H9 (cell line): ENCODE measurements around the gene PODNL1. TPM values are rescaled to one million over a fixed set of nuclear protein-coding genes. Genes with fewer than 3 reads are reported as not detected.

Source experiments
- DNase-seq: peaks from one replicate; pipeline ENCODE4 v3.0.0-alpha.2; 2017
- H2AFZ ChIP-seq: one replicate; pipeline ENCODE4 v1.6.1; 2013; ENCODE audit warnings: mild to moderate bottlenecking, low read length, control low read depth, moderate library complexity
- H2AK5ac ChIP-seq: 2 replicates; pipeline ENCODE4 v1.6.1; 2013; ENCODE audit warnings: low read length, control low read depth, mixed read lengths; ENCODE audit not compliant: insufficient read length
- H2BK120ac ChIP-seq: one replicate; pipeline ENCODE4 v1.6.1; 2013; ENCODE audit warnings: low read depth, mild to moderate bottlenecking, low read length, control low read depth, inconsistent platforms; ENCODE audit not compliant: poor library complexity, severe bottlenecking
- H2BK12ac ChIP-seq: 2 replicates; pipeline ENCODE4 v1.6.1; 2013; ENCODE audit warnings: low read length, control low read depth, mixed read lengths, low read depth; ENCODE audit not compliant: insufficient read length
- H2BK15ac ChIP-seq: 2 replicates; pipeline ENCODE4 v1.6.1; 2013; ENCODE audit warnings: low read depth, low read length, control low read depth
- H2BK20ac ChIP-seq: one replicate; pipeline ENCODE4 v1.6.1; 2013; ENCODE audit warnings: low read depth, mild to moderate bottlenecking, low read length, control low read depth, inconsistent platforms; ENCODE audit not compliant: poor library complexity, severe bottlenecking
- H2BK5ac ChIP-seq: 2 replicates; pipeline ENCODE4 v1.6.1; 2013; ENCODE audit warnings: low read length, control low read depth, mixed read lengths; ENCODE audit not compliant: insufficient read length
- H3K14ac ChIP-seq: 2 replicates; pipeline ENCODE4 v1.6.1; 2013; ENCODE audit warnings: low read length, control low read depth; ENCODE audit not compliant: insufficient read depth
- H3K18ac ChIP-seq: 2 replicates; pipeline ENCODE4 v1.6.1; 2013; ENCODE audit warnings: low read depth, mild to moderate bottlenecking, mixed read lengths, low read length, control low read depth; ENCODE audit not compliant: insufficient read length
- H3K23ac ChIP-seq: 2 replicates; pipeline ENCODE4 v1.6.1; 2013; ENCODE audit warnings: low read length, control low read depth, mixed read lengths, low read depth; ENCODE audit not compliant: insufficient read length
- H3K23me2 ChIP-seq: 2 replicates; pipeline ENCODE4 v1.6.1; 2013; ENCODE audit warnings: low read depth, mild to moderate bottlenecking, mixed read lengths, low read length, control low read depth; ENCODE audit not compliant: insufficient read length, poor library complexity, severe bottlenecking
- H3K27ac ChIP-seq: 2 replicates; pipeline ENCODE4 v1.5.1; 2013; ENCODE audit warnings: low read length, control low read depth, mixed read lengths, low read depth; ENCODE audit not compliant: insufficient read length
- H3K27me3 ChIP-seq: 2 replicates; pipeline ENCODE4 v1.6.1; 2013; ENCODE audit warnings: low read length, control low read depth, inconsistent platforms; ENCODE audit not compliant: insufficient read depth
- H3K4ac ChIP-seq: 2 replicates; pipeline ENCODE4 v1.6.1; 2013; ENCODE audit warnings: low read depth, mild to moderate bottlenecking, control low read depth, inconsistent platforms, low read length, moderate library complexity
- H3K4me1 ChIP-seq: 2 replicates; pipeline ENCODE4 v1.6.1; 2013; ENCODE audit warnings: low read length, control low read depth, inconsistent platforms; ENCODE audit not compliant: insufficient read depth
- H3K4me2 ChIP-seq: 2 replicates; pipeline ENCODE4 v1.6.1; 2013; ENCODE audit warnings: low read length, control low read depth, mixed read lengths; ENCODE audit not compliant: insufficient read length, insufficient read depth
- H3K56ac ChIP-seq: 2 replicates; pipeline ENCODE4 v1.6.1; 2013; ENCODE audit warnings: low read depth, mild to moderate bottlenecking, mixed read lengths, low read length, control low read depth; ENCODE audit not compliant: insufficient read length
- H3K79me1 ChIP-seq: 2 replicates; pipeline ENCODE4 v1.6.1; 2013; ENCODE audit warnings: low read depth, mild to moderate bottlenecking, moderate library complexity, low read length, control low read depth, inconsistent platforms; ENCODE audit not compliant: insufficient read depth, poor library complexity, severe bottlenecking
- H3K79me2 ChIP-seq: 2 replicates; pipeline ENCODE4 v1.6.1; 2013; ENCODE audit warnings: low read length, control low read depth, inconsistent platforms; ENCODE audit not compliant: insufficient read depth
- H3K9ac ChIP-seq: 2 replicates; pipeline ENCODE4 v1.6.1; 2013; ENCODE audit warnings: low read length, control low read depth, mixed read lengths; ENCODE audit not compliant: insufficient read length; ENCODE audit errors: extremely low read depth
- H3K9me3 ChIP-seq: one replicate; pipeline ENCODE4 v1.6.1; 2013; ENCODE audit warnings: low read depth, low read length, inconsistent platforms; ENCODE audit not compliant: control insufficient read depth
- H3T11ph ChIP-seq: one replicate; pipeline ENCODE4 v1.6.1; 2013; ENCODE audit warnings: mild to moderate bottlenecking, low read length, control low read depth, inconsistent platforms
- H4K20me1 ChIP-seq: one replicate; pipeline ENCODE4 v1.6.1; 2013; ENCODE audit not compliant: control insufficient read depth, insufficient read length, insufficient read depth
- H4K5ac ChIP-seq: 2 replicates; pipeline ENCODE4 v1.6.1; 2013; ENCODE audit warnings: low read depth, mild to moderate bottlenecking, mixed read lengths, low read length, control low read depth; ENCODE audit not compliant: insufficient read length
- H4K8ac ChIP-seq: replicated peaks from 2 replicates; pipeline ENCODE4 v1.6.1; 2013; ENCODE audit warnings: low read length, control low read depth, mixed read lengths, low read depth; ENCODE audit not compliant: insufficient read length
- H4K91ac ChIP-seq: 2 replicates; pipeline ENCODE4 v1.6.1; 2013; ENCODE audit warnings: low read depth, mild to moderate bottlenecking, moderate library complexity, mixed read lengths, low read length, control low read depth; ENCODE audit not compliant: insufficient read length
- H3K27ac Mint-ChIP-seq, 3 experiments: 2 replicates in 2 of 3; 3 replicates in 1 of 3; pipeline ENCODE4 v1.8.0; 2020 to 2021; ENCODE audit warnings: mixed read lengths in 3 of 3, mild to moderate bottlenecking in 1 of 3, moderate library complexity in 1 of 3
- H3K27me3 Mint-ChIP-seq: 2 replicates; pipeline ENCODE4 v1.8.0; 2021; ENCODE audit warnings: low read depth, mild to moderate bottlenecking, moderate library complexity, mixed read lengths
- H3K36me3 Mint-ChIP-seq, 3 experiments: 2 replicates in 2 of 3; 3 replicates in 1 of 3; pipeline ENCODE4 v1.8.0; 2020 to 2021; ENCODE audit warnings: low read depth in 3 of 3, mixed read lengths in 3 of 3; ENCODE audit not compliant: insufficient read depth in 1 of 3
- H3K4me1 Mint-ChIP-seq, 2 experiments: 2 replicates each; pipeline ENCODE4 v1.8.0; 2020; ENCODE audit warnings: mixed read lengths in 2 of 2
- H3K4me3 Mint-ChIP-seq, 2 experiments: 2 replicates in 1 of 2; 3 replicates in 1 of 2; pipeline ENCODE4 v1.8.0; 2020 to 2021; ENCODE audit warnings: mild to moderate bottlenecking in 2 of 2, mixed read lengths in 2 of 2, moderate library complexity in 1 of 2
- H3K9me3 Mint-ChIP-seq, 2 experiments: 2 replicates in 1 of 2; 3 replicates in 1 of 2; pipeline ENCODE4 v1.8.0; 2020; ENCODE audit warnings: mild to moderate bottlenecking in 2 of 2, mixed read lengths in 2 of 2, moderate library complexity in 1 of 2
- CTCF ChIP-seq: fragments of 200-600 bp; sonication (generic); conservative IDR thresholded peaks from 3 replicates; pipeline ENCODE4 v1.8.0; 2021; ENCODE audit warnings: antibody characterized with exemption, mild to moderate bottlenecking
- WGBS: extraction: QIAGEN DNeasy Blood & Tissue Kit; methylation state at CpG from one replicate; pipeline ENCODE4 v1.1.7; 2013; ENCODE audit warnings: missing lambda C conversion rate, low lambda C conversion rate, mixed read lengths; ENCODE audit not compliant: insufficient read length; ENCODE audit errors: extremely low coverage; 5-methylcytosine and 5-hydroxymethylcytosine counted together
- total RNA-seq: library from RNA; stranded (reverse); gene quantifications from 2 replicates; pipeline ENCODE4 v1.2.1, GENCODE V29; 2021

The PODNL1 gene
- total RNA-seq, 1 experiment from 2014 or later: 0.68 TPM

GRCh38 chr19:13946414-13946813 is 8.2 kb upstream of the PODNL1 start:
- Histone ChIP-seq H3K18ac (no peak overlapping the region), H3K56ac (no peak overlapping the region), H2BK120ac (no peak overlapping the region), H4K91ac (no peak overlapping the region), H3K23me2 (no peaks in the 10 kb centered on the region), H4K20me1 (no peaks in the 10 kb centered on the region), H3K79me2 (no peaks in the 10 kb centered on the region), H3K9ac (no peak overlapping the region), H3K27me3 (no peaks in the 10 kb centered on the region), H3K23ac (no peak overlapping the region), H2AK5ac (no peak overlapping the region), H3K9me3 (no peaks in the 10 kb centered on the region), H3K4ac (no peak overlapping the region), H3K79me1 (no peaks in the 10 kb centered on the region), H2AFZ (no peak overlapping the region), H2BK20ac (no peak overlapping the region), H2BK15ac (no peak overlapping the region), H4K8ac (no peak overlapping the region), H3K4me2 (no peak overlapping the region), H3K14ac (no peak overlapping the region), H3T11ph (no peak overlapping the region), H3K27ac (no peak overlapping the region), H3K4me1 (no peaks in the 10 kb centered on the region), H2BK5ac (no peak overlapping the region), H2BK12ac (no peak overlapping the region), H4K5ac (no peak overlapping the region)
- no CpG with 5 or more reads among the region's 4 CpGs for WGBS
- peaks cover 0 to 3% of the 10 kb centered on the region in 2 experiments; a peak in 1 of 5 replicates for H3K9me3 Mint-ChIP-seq
- DNase-seq: no peak
- H3K4me1 Mint-ChIP-seq: no peaks in the 10 kb centered on the region
- H3K4me3 Mint-ChIP-seq: no peak overlapping the region
- H3K27me3 Mint-ChIP-seq: peaks cover 9% of the 10 kb centered on the region
- H3K36me3 Mint-ChIP-seq: no peaks in the 10 kb centered on the region; a peak in 1 of 7 replicates
- H3K27ac Mint-ChIP-seq: no peak overlapping the region
- TF ChIP-seq CTCF: no peak
